Fibroblast of lung (primary cell): ENCODE measurements around the gene DKK1. TPM values are rescaled to one million over a fixed set of nuclear protein-coding genes. Genes with fewer than 3 reads are reported as not detected.

Experiments used
- DNase-seq, 2 donors: peaks; one replicate each; pipeline versions ENCODE4 v3.0.0 to v3.0.0-alpha.2; 2010; ENCODE audit warnings: low read depth in 2 of 2
- H2AFZ ChIP-seq: 2 replicates; pipeline ENCODE4 v1.5.1; 2012; ENCODE audit warnings: low read length, control low read depth, inconsistent platforms
- H3K27ac ChIP-seq: 2 replicates; pipeline ENCODE4 v1.5.1; 2011; ENCODE audit warnings: low read length, control low read depth; ENCODE audit not compliant: insufficient read depth
- H3K27me3 ChIP-seq: 2 replicates; pipeline ENCODE4 v1.5.1; 2011; ENCODE audit warnings: mild to moderate bottlenecking, low read length; ENCODE audit not compliant: control insufficient read depth, insufficient read depth
- H3K36me3 ChIP-seq: 2 replicates; pipeline ENCODE4 v1.5.1; 2011; ENCODE audit warnings: low read length; ENCODE audit not compliant: control insufficient read depth, insufficient read depth
- H3K4me1 ChIP-seq: 2 replicates; pipeline ENCODE4 v1.5.1; 2011; ENCODE audit warnings: low read length; ENCODE audit not compliant: control insufficient read depth, insufficient read depth; ENCODE audit errors: extremely low read depth
- H3K4me2 ChIP-seq: 2 replicates; pipeline ENCODE4 v1.5.1; 2011; ENCODE audit warnings: low read length, control low read depth; ENCODE audit not compliant: insufficient read depth; ENCODE audit errors: extremely low read depth
- H3K4me3 ChIP-seq, 4 experiments: fragments of 200-600 bp in 1 of 4; sonication (generic) in 1 of 4; replicated peaks in 1 of 4; 2 replicates each; pipeline ENCODE4 v1.5.1; 2011 to 2016; ENCODE audit warnings: low read length in 4 of 4, low read depth in 3 of 4, mild to moderate bottlenecking in 3 of 4, control low read depth in 2 of 4, inconsistent platforms in 1 of 4, mixed read lengths in 1 of 4; ENCODE audit not compliant: insufficient read depth in 1 of 4; ENCODE audit errors: control extremely low read depth in 1 of 4
- H3K79me2 ChIP-seq: 2 replicates; pipeline ENCODE4 v1.5.1; 2012; ENCODE audit warnings: mild to moderate bottlenecking, low read length, inconsistent platforms; ENCODE audit not compliant: control insufficient read depth, insufficient read depth
- H3K9ac ChIP-seq: 2 replicates; pipeline ENCODE4 v1.5.1; 2011; ENCODE audit warnings: mild to moderate bottlenecking, low read length, control low read depth; ENCODE audit not compliant: insufficient read depth
- H3K9me3 ChIP-seq: 2 replicates; pipeline ENCODE4 v1.5.1; 2012; ENCODE audit warnings: low read depth, low read length; ENCODE audit not compliant: control insufficient read depth, insufficient read depth
- H4K20me1 ChIP-seq: 2 replicates; pipeline ENCODE4 v1.5.1; 2011; ENCODE audit warnings: low read length; ENCODE audit not compliant: control insufficient read depth, insufficient read depth; ENCODE audit errors: extremely low read depth
- CTCF ChIP-seq, 2 donors: IDR thresholded peaks in 1 of 2; conservative IDR thresholded peaks in 1 of 2; 1 replicate in 1 of 2; 2 replicates in 1 of 2; pipeline ENCODE4 v1.5.1; 2011 to 2012; ENCODE audit warnings: low read length in 2 of 2, control low read depth in 1 of 2, inconsistent platforms in 1 of 2, low read depth in 1 of 2, mild to moderate bottlenecking in 1 of 2
- EZH2 ChIP-seq: IDR thresholded peaks from 2 replicates; pipeline ENCODE4 v1.5.1; 2012; ENCODE audit warnings: low read length, control low read depth, mild to moderate bottlenecking; ENCODE audit errors: missing control alignments
- polyA plus RNA-seq, 2 donors: library from polyadenylated mRNA; depleted of rRNA in 1 of 2; stranded (reverse) in 1 of 2; unstranded in 1 of 2; fragments of >200 nt; gene quantifications; 2 replicates each; pipeline ENCODE4 v1.2.1, GENCODE V29; 2011 to 2012; ENCODE audit warnings: missing spikeins in 1 of 2
- total RNA-seq: library from RNA; depleted of rRNA; stranded (reverse); fragments of >200 nt; gene quantifications from 2 replicates; pipeline ENCODE4 v1.2.1, GENCODE V29; 2014

The DKK1 gene
- total and polyA plus RNA-seq, 2 donors (not counting 1 experiment from before 2014, with no cell fraction given): 52.3 to 80.6 TPM

- H3K36me3 ChIP-seq: no peaks in the 10 kb centered on the region
- no peaks in the 10 kb centered on the region for H3K79me2 ChIP-seq
- H2AFZ ChIP-seq: no peak overlapping the region
- no peak for TF ChIP-seq EZH2
- no peak for TF ChIP-seq CTCF (conservative IDR thresholded peaks at IDR 0.05 in 1 of 2, IDR thresholded peaks at IDR 0.05 in 1 of 2; ENCODE audit: low read depth in 1 of 2, low read length in 2 of 2)
- no peak overlapping the region for H3K9ac ChIP-seq
- DNase-seq: no peak
- H4K20me1 ChIP-seq: no peaks in the 10 kb centered on the region
- no peak overlapping the region for H3K27ac ChIP-seq
- H3K4me1 ChIP-seq: no peaks in the 10 kb centered on the region
- no peak overlapping the region for H3K4me3 ChIP-seq
- H3K4me2 ChIP-seq: no peak overlapping the region
- no peaks in the 10 kb centered on the region for H3K9me3 ChIP-seq
- H3K27me3 ChIP-seq: no peaks in the 10 kb centered on the region
These were observed 26.2 kb upstream of the DKK1 start for GRCh38 chr10:52287866-52288265.

GRCh38 chr10:52297747-52298146 is 16.3 kb upstream of the DKK1 start:
- no peak for DNase-seq
- H4K20me1 ChIP-seq: no peaks in the 10 kb centered on the region
- no peaks in the 10 kb centered on the region for H3K36me3 ChIP-seq
- no peak for TF ChIP-seq EZH2
- no peaks in the 10 kb centered on the region for H3K4me1 ChIP-seq
- no peaks in the 10 kb centered on the region for H3K79me2 ChIP-seq
- H3K9me3 ChIP-seq: no peaks in the 10 kb centered on the region
- H3K4me2 ChIP-seq: no peak overlapping the region
- H2AFZ ChIP-seq: no peak overlapping the region
- H3K27ac ChIP-seq: no peak overlapping the region
- no peak overlapping the region for H3K9ac ChIP-seq
- no peaks in the 10 kb centered on the region for H3K27me3 ChIP-seq
- H3K4me3 ChIP-seq: no peak overlapping the region

GRCh38 chr10:52300599-52301277 is 13.3 kb upstream of the DKK1 start:
- H3K4me2 ChIP-seq: no peak overlapping the region

More at GRCh38 chr10:52300599-52301277, 13.3 kb upstream of the DKK1 start:
- Histone ChIP-seq H3K36me3 (no peaks in the 10 kb centered on the region), H3K4me1 (no peaks in the 10 kb centered on the region), H3K4me3 (no peak overlapping the region), H3K27ac (no peak overlapping the region), H2AFZ (no peak overlapping the region), H3K27me3 (no peaks in the 10 kb centered on the region), H3K9ac (no peak overlapping the region), H3K9me3 (no peaks in the 10 kb centered on the region), H4K20me1 (no peaks in the 10 kb centered on the region), H3K79me2 (no peaks in the 10 kb centered on the region)
- no peak for DNase-seq
- TF ChIP-seq EZH2: no peak
- TF ChIP-seq CTCF (conservative IDR thresholded peaks at IDR 0.05 in 1 of 2, IDR thresholded peaks at IDR 0.05 in 1 of 2; ENCODE audit: low read depth in 1 of 2, low read length in 2 of 2): no peak
